Measurements from ENCODE around the gene RORB.
A peak's percentile ranks its signal among the peaks of the same experiment; 100 is the strongest.

Gene RORB

GRCh38 chr9:74479711-74480110 lies 17.4 kb upstream of the RORB start:
- TF ChIP-seq CTCF (conservative IDR thresholded peaks at IDR 0.05; ENCODE audit: low read depth, low read length), result no peak
- no peak for DNase-seq (ENCODE audit: low read depth)
- no peak overlapping the region for H3K4me3 ChIP-seq (ENCODE audit: low read depth, low read length)

- H3K4me3 ChIP-seq (ENCODE audit: low read depth, low read length), result no peak overlapping the region
- no peak for TF ChIP-seq CTCF (conservative IDR thresholded peaks at IDR 0.05; ENCODE audit: low read depth, low read length)
- DNase-seq (ENCODE audit: low read depth), result no peak
These were observed 9.7 kb upstream of the RORB start for GRCh38 chr9:74487395-74487794.

- no peak overlapping the region for H3K4me3 ChIP-seq (ENCODE audit: low read depth, low read length)
- DNase-seq (ENCODE audit: low read depth), result no peak
- TF ChIP-seq CTCF (conservative IDR thresholded peaks at IDR 0.05; ENCODE audit: low read depth, low read length), result no peak
These were observed 3.6 kb upstream of the RORB start for GRCh38 chr9:74493512-74493911.

- no peak for TF ChIP-seq CTCF (conservative IDR thresholded peaks at IDR 0.05; ENCODE audit: low read depth, low read length)
- no peak for DNase-seq (ENCODE audit: low read depth)
These were observed 2.6 kb upstream of the RORB start for GRCh38 chr9:74494490-74494889.

GRCh38 chr9:74496406-74496805 lies 729 bp upstream of the RORB start:
- H3K4me3 ChIP-seq (ENCODE audit: low read depth, low read length), result peak overlapping the region; percentile 73
- TF ChIP-seq CTCF (conservative IDR thresholded peaks at IDR 0.05; ENCODE audit: low read depth, low read length), result peak; percentile 19
- DNase-seq (ENCODE audit: low read depth), result peak; percentile 31

More at GRCh38 chr9:74494490-74494889, 2.6 kb upstream of the RORB start:
- no peak overlapping the region for H3K4me3 ChIP-seq (ENCODE audit: low read depth, low read length)

- H3K4me3 ChIP-seq (ENCODE audit: low read depth, low read length), result peak overlapping the region; percentile 73
- DNase-seq (ENCODE audit: low read depth), result peak; percentile 43
- TF ChIP-seq CTCF (conservative IDR thresholded peaks at IDR 0.05; ENCODE audit: low read depth, low read length), result no peak
These were observed 849 bp downstream of the RORB start for GRCh38 chr9:74497748-74498620.

- no peak for DNase-seq (ENCODE audit: low read depth)
- H3K4me3 ChIP-seq (ENCODE audit: low read depth, low read length), result peak overlapping the region; percentile 73
- no peak for TF ChIP-seq CTCF (conservative IDR thresholded peaks at IDR 0.05; ENCODE audit: low read depth, low read length)
These were observed 1.5 kb downstream of the RORB start for GRCh38 chr9:74498621-74499095.

Measured in choroid plexus epithelial cell (primary cell).